OCI-LY3 (cell line): ENCODE results near the gene PAXX.

Source experiments
- EZH2phosphoT487 ChIP-seq: fragments of 200-600 bp; shearing (Covaris generic); IDR thresholded peaks from 2 replicates; pipeline ENCODE4 v1.6.1; 2018; ENCODE audit warnings: antibody characterized with exemption, mixed run types, low read depth
- TF ChIP-seq, protein P1 (sequence below): fragments of 200-600, 300-600 bp; sonication (generic); IDR thresholded peaks from 2 replicates; pipeline ENCODE4 v1.5.1; 2014; ENCODE audit warnings: antibody characterized with exemption, low read length, low read depth

DNA sequence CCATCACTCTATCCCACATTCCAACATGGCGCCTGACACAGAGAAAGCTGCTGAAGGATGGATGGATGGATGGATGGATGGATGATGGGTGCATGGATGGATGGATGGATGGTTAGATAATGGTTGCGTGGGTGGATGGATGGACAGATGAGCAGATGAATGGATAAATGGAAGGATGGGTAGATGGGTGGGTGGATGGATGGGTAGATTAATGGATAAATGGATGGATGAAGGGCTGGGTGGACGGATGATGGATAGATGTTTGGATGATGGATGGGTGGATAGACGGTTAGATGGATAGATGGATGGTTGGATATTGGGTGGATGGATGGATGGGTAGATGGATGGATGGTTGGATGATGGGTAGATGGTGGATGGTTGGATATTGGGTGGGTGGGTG lies 35.6 kb upstream of the PAXX start:
- TF ChIP-seq, protein P1, sequence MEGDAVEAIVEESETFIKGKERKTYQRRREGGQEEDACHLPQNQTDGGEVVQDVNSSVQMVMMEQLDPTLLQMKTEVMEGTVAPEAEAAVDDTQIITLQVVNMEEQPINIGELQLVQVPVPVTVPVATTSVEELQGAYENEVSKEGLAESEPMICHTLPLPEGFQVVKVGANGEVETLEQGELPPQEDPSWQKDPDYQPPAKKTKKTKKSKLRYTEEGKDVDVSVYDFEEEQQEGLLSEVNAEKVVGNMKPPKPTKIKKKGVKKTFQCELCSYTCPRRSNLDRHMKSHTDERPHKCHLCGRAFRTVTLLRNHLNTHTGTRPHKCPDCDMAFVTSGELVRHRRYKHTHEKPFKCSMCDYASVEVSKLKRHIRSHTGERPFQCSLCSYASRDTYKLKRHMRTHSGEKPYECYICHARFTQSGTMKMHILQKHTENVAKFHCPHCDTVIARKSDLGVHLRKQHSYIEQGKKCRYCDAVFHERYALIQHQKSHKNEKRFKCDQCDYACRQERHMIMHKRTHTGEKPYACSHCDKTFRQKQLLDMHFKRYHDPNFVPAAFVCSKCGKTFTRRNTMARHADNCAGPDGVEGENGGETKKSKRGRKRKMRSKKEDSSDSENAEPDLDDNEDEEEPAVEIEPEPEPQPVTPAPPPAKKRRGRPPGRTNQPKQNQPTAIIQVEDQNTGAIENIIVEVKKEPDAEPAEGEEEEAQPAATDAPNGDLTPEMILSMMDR: no peak
- no peak for TF ChIP-seq EZH2phosphoT487
